CD14-positive monocyte (primary cell): Measurements from ENCODE around the gene WDR89. TPM values are rescaled to one million over a fixed set of nuclear protein-coding genes. Genes with fewer than 3 reads are reported as not detected.

Source experiments
- DNase-seq, 3 donors: peaks; one replicate each; pipeline ENCODE4 v3.0.0-alpha.2; 2011 to 2022
- H2AFZ ChIP-seq: 2 replicates; pipeline ENCODE4 v1.6.0; 2012; ENCODE audit warnings: mild to moderate bottlenecking, low read depth, low read length, inconsistent platforms; ENCODE audit not compliant: insufficient read depth, poor library complexity, severe bottlenecking
- H3K27ac ChIP-seq, 2 donors: 1 replicate in 1 of 2; 2 replicates in 1 of 2; pipeline ENCODE4 v1.5.1; 2012 to 2013; ENCODE audit warnings: low read length in 2 of 2, control low read depth in 1 of 2, inconsistent platforms in 1 of 2, low read depth in 1 of 2, mild to moderate bottlenecking in 1 of 2
- H3K27me3 ChIP-seq, 2 donors: one replicate each; pipeline versions ENCODE4 v1.6.0 to v1.6.1; 2011 to 2013; ENCODE audit warnings: low read length in 2 of 2; ENCODE audit not compliant: control insufficient read depth in 2 of 2, insufficient read depth in 2 of 2
- H3K36me3 ChIP-seq, 2 donors: replicated peaks in 1 of 2; 1 replicate in 1 of 2; 2 replicates in 1 of 2; pipeline versions ENCODE4 v1.5.1 to v1.6.1; 2012 to 2013; ENCODE audit warnings: low read length in 2 of 2, control low read depth in 1 of 2, inconsistent platforms in 1 of 2, mild to moderate bottlenecking in 1 of 2; ENCODE audit not compliant: insufficient read depth in 2 of 2, control insufficient read depth in 1 of 2
- H3K4me1 ChIP-seq, 2 donors: 1 replicate in 1 of 2; 2 replicates in 1 of 2; pipeline versions ENCODE4 v1.5.1 to v1.6.1; 2012 to 2013; ENCODE audit warnings: low read length in 2 of 2, control low read depth in 1 of 2, inconsistent platforms in 1 of 2, mild to moderate bottlenecking in 1 of 2, moderate library complexity in 1 of 2; ENCODE audit not compliant: insufficient read depth in 2 of 2, control insufficient read depth in 1 of 2
- H3K4me2 ChIP-seq: replicated peaks from 2 replicates; pipeline ENCODE3; 2012; ENCODE audit warnings: low read length, moderate library complexity, mild to moderate bottlenecking; ENCODE audit not compliant: poor library complexity, severe bottlenecking; ENCODE audit errors: extremely low read depth
- H3K4me3 ChIP-seq, 3 experiments: fragments of 200-600 bp in 1 of 3; sonication (generic) in 1 of 3; replicated peaks in 1 of 3; 1 replicate in 2 of 3; 2 replicates in 1 of 3; pipeline ENCODE4 v1.5.1; 2011 to 2013; ENCODE audit warnings: low read length in 3 of 3, mild to moderate bottlenecking in 3 of 3, control low read depth in 2 of 3, low read depth in 2 of 3, inconsistent platforms in 1 of 3, moderate library complexity in 1 of 3
- H3K79me2 ChIP-seq: 2 replicates; pipeline ENCODE4 v1.6.0; 2012; ENCODE audit warnings: mild to moderate bottlenecking, control low read depth, inconsistent platforms, low read length, moderate library complexity; ENCODE audit not compliant: insufficient read depth
- H3K9ac ChIP-seq: 2 replicates; pipeline ENCODE4 v1.6.0; 2017; ENCODE audit warnings: low read length, mild to moderate bottlenecking; ENCODE audit not compliant: insufficient read depth, poor library complexity, severe bottlenecking
- H3K9me3 ChIP-seq, 2 donors: replicated peaks in 1 of 2; 1 replicate in 1 of 2; 2 replicates in 1 of 2; pipeline versions ENCODE4 v1.5.1 to v1.6.1; 2012 to 2013; ENCODE audit warnings: low read length in 2 of 2, control low read depth in 1 of 2; ENCODE audit not compliant: control insufficient read depth in 1 of 2, insufficient read depth in 1 of 2
- H4K20me1 ChIP-seq: 2 replicates; pipeline ENCODE4 v1.6.0; 2012; ENCODE audit warnings: mild to moderate bottlenecking, low read length, control low read depth, moderate library complexity; ENCODE audit not compliant: insufficient read depth
- H3K27ac Mint-ChIP-seq, 7 donors: one replicate each; pipeline ENCODE4 v1.8.0; 2020; ENCODE audit warnings: mild to moderate bottlenecking in 7 of 7, mixed read lengths in 7 of 7, moderate library complexity in 6 of 7, inconsistent platforms in 2 of 7
- H3K27me3 Mint-ChIP-seq, 3 donors: one replicate each; pipeline ENCODE4 v1.8.0; 2021 to 2022; ENCODE audit warnings: low read depth in 3 of 3, mild to moderate bottlenecking in 3 of 3, mixed read lengths in 3 of 3, moderate library complexity in 3 of 3, inconsistent platforms in 1 of 3
- H3K36me3 Mint-ChIP-seq, 2 donors: one replicate each; pipeline ENCODE4 v1.8.0; 2020; ENCODE audit warnings: mixed read lengths in 2 of 2, inconsistent platforms in 1 of 2, mild to moderate bottlenecking in 1 of 2
- H3K4me1 Mint-ChIP-seq: one replicate; pipeline ENCODE4 v1.8.0; 2020; ENCODE audit warnings: mild to moderate bottlenecking, mixed read lengths
- H3K4me3 Mint-ChIP-seq, 2 donors: one replicate each; pipeline ENCODE4 v1.8.0; 2020; ENCODE audit warnings: mild to moderate bottlenecking in 2 of 2, mixed read lengths in 2 of 2, moderate library complexity in 1 of 2
- H3K9me3 Mint-ChIP-seq, 7 donors: one replicate each; pipeline ENCODE4 v1.8.0; 2020 to 2022; ENCODE audit warnings: mixed read lengths in 7 of 7, mild to moderate bottlenecking in 6 of 7, moderate library complexity in 6 of 7, inconsistent platforms in 2 of 7
- WGBS: methylation state at CpG from one replicate; pipeline ENCODE4 v1.1.5; 2013; ENCODE audit warnings: missing lambda C conversion rate; ENCODE audit not compliant: insufficient coverage; 5-methylcytosine and 5-hydroxymethylcytosine counted together
- intact Hi-C, 2 donors: fragments of 100-400 bp; cut with micrococcal nuclease; formaldehyde crosslinking; loops; one replicate each; pipeline versions ENCODE4 v1.15.0 to v1.15.1; 2023
- polyA plus RNA-seq, 3 donors: library from polyadenylated mRNA; depleted of rRNA in 1 of 3; unstranded in 2 of 3; stranded (reverse) in 1 of 3; fragments of 300-500 nt in 2 of 3; fragments of >200 nt in 1 of 3; fragmentation: Illumina TruSeq in 2 of 3; gene quantifications; 1 replicate in 2 of 3; 2 replicates in 1 of 3; pipeline ENCODE4 v1.2.3, GENCODE V29; 2012 to 2021
- TF ChIP-seq, protein P1 (sequence below): fragments of 200-600 bp; IDR thresholded peaks from one replicate; pipeline ENCODE4 v1.8.0; 2022; ENCODE audit warnings: antibody characterized with exemption, mild to moderate bottlenecking

The WDR89 gene
- polyA plus RNA-seq, 3 donors = 2.1 to 3.6 (median 2.2) TPM

DNA sequence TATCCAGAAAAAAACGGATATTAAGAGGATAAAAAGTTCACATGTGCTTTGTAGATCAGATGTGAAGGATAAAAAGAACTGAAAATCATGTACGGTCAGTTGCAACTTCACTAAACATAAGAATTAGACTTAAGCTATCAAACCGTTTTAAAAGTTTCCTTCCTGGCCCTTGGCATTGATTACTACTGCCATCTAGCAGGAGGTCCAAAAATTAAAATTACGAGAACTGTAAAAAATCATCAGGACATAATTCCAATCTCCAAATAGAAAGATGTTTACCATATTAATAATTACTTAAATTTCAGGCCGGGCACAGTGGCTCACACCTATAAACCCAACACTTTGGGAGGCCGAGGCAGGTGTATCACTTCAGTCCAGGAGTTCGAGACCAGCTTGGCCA lies 7.9 kb downstream of the WDR89 start:
- Histone ChIP-seq H3K27me3 (no peaks in the 10 kb centered on the region), H3K4me2 (no peak overlapping the region), H3K4me3 (no peak overlapping the region), H4K20me1 (no peaks in the 10 kb centered on the region), H2AFZ (no peak overlapping the region), H3K4me1 (no peaks in the 10 kb centered on the region), H3K79me2 (peaks cover 70% of the 10 kb centered on the region), H3K36me3 (peaks cover 0 to under 1% of the 10 kb centered on the region in 2 donors), H3K9me3 (peaks cover 0 to 3% of the 10 kb centered on the region in 2 donors), H3K27ac (no peak overlapping the region), H3K9ac (no peak overlapping the region)
- Mint-ChIP-seq H3K27ac (no peak overlapping the region), H3K4me1 (peaks cover 2% of the 10 kb centered on the region), H3K4me3 (no peak overlapping the region), H3K36me3 (peaks cover 14 to 29% of the 10 kb centered on the region in 2 donors), H3K27me3 (no peaks in the 10 kb centered on the region), H3K9me3 (peaks cover 11 to 18% (median 16%) of the 10 kb centered on the region in 7 donors)
- no peak for DNase-seq
- intact Hi-C loops = no loop called here
- 78% methylated on average over 4 of the region's 7 CpGs for WGBS
- TF ChIP-seq, protein P1, sequence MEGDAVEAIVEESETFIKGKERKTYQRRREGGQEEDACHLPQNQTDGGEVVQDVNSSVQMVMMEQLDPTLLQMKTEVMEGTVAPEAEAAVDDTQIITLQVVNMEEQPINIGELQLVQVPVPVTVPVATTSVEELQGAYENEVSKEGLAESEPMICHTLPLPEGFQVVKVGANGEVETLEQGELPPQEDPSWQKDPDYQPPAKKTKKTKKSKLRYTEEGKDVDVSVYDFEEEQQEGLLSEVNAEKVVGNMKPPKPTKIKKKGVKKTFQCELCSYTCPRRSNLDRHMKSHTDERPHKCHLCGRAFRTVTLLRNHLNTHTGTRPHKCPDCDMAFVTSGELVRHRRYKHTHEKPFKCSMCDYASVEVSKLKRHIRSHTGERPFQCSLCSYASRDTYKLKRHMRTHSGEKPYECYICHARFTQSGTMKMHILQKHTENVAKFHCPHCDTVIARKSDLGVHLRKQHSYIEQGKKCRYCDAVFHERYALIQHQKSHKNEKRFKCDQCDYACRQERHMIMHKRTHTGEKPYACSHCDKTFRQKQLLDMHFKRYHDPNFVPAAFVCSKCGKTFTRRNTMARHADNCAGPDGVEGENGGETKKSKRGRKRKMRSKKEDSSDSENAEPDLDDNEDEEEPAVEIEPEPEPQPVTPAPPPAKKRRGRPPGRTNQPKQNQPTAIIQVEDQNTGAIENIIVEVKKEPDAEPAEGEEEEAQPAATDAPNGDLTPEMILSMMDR = no peak

DNA sequence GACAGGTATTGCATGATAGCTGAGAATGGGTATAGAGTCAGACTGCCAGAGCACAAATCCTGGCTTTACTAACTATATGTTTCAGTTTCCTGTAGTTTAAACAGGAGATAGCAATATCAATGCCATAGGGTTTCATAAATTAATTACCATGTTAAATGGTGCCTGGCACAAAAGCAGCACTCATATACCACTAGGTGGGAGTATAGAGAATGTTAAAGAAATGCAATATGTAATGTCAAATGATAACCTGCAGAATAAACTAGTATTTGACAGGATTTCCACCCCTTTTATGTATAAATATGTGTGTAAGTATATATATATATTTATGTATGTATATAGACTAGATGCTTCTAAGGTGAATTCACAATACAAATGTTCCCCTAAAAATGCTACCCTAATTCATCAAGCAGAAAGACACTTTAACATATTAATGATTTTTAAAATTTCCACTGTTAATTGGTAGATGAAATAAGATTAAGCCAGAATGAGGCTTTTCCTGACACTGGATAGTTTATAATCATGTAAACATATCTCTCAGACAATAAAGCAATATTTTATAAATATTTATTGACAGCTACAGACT lies 8.6 kb downstream of the WDR89 start:
- peaks cover 2% of the 10 kb centered on the region for H3K4me1 Mint-ChIP-seq

More for the DNA sequence above, 8.6 kb downstream of the WDR89 start:
- Histone ChIP-seq H2AFZ (no peak overlapping the region), H3K9me3 (peaks cover 0 to 3% of the 10 kb centered on the region in 2 donors), H3K4me2 (no peak overlapping the region), H3K9ac (no peak overlapping the region), H3K27me3 (no peaks in the 10 kb centered on the region), H3K4me3 (no peak overlapping the region), H3K36me3 (peaks cover 0 to 2% of the 10 kb centered on the region in 2 donors), H3K79me2 (peaks cover 62% of the 10 kb centered on the region), H3K4me1 (no peaks in the 10 kb centered on the region), H4K20me1 (no peaks in the 10 kb centered on the region), H3K27ac (no peak overlapping the region)
- no peak overlapping the region for H3K27ac Mint-ChIP-seq
- H3K36me3 Mint-ChIP-seq = peaks cover 11 to 30% of the 10 kb centered on the region in 2 donors
- no peak overlapping the region for H3K4me3 Mint-ChIP-seq
- H3K27me3 Mint-ChIP-seq = no peaks in the 10 kb centered on the region
- TF ChIP-seq, protein P1 = peak; percentile 67
- peaks cover 11 to 18% (median 16%) of the 10 kb centered on the region in 7 donors for H3K9me3 Mint-ChIP-seq
- DNase-seq = peak in 2 of 3 donors; percentile 16 to 37
- intact Hi-C loops = no loop called here
